OCI-LY3 (cell line): ENCODE data around the gene EIF2B1.

Source experiments
- CTCF ChIP-seq: fragments of 200-600, 300-600 bp; sonication (generic); IDR thresholded peaks from 2 replicates; pipeline ENCODE4 v1.5.1; 2014; ENCODE audit warnings: antibody characterized with exemption, low read length, low read depth
- EZH2phosphoT487 ChIP-seq: fragments of 200-600 bp; shearing (Covaris generic); IDR thresholded peaks from 2 replicates; pipeline ENCODE4 v1.6.1; 2018; ENCODE audit warnings: antibody characterized with exemption, mixed run types, low read depth

- no peak for TF ChIP-seq CTCF
- TF ChIP-seq EZH2phosphoT487, result no peak
These were observed 15.9 kb downstream of the EIF2B1 start for GRCh38 chr12:123617580-123617979.
